ENCODE data around the gene REPS1.
"Not testable (repeated sequence)": the region's sequence is repeated elsewhere in the genome, so short reads cannot be mapped to it uniquely, and the experiment has no call there.

REPS1 gene

GRCh38 chr6:139006477-139006876 is 18.4 kb upstream of the REPS1 start:
- DNase-seq, result no peak

GRCh38 chr6:139003751-139004150 is 15.7 kb upstream of the REPS1 start:
- DNase-seq, result peak; percentile 39 to 72 (median 58)

GRCh38 chr6:138999949-139000725 is 12.1 kb upstream of the REPS1 start:
- DNase-seq, result peak in 3 of 4 experiments; percentile 20 to 36 (median 25)

GRCh38 chr6:138997136-138997535 is 9.1 kb upstream of the REPS1 start:
- DNase-seq, result no peak

GRCh38 chr6:138996524-138996923 is 8.5 kb upstream of the REPS1 start:
- DNase-seq, result no peak

- not testable (repeated sequence) for DNase-seq
Observed at GRCh38 chr6:138993410-138993809, 5.4 kb upstream of the REPS1 start.

- peak; percentile 45 to 76 (median 70) for DNase-seq
Observed at GRCh38 chr6:138992965-138993364, 4.9 kb upstream of the REPS1 start.

- peak; percentile 35 to 41 (median 37) for DNase-seq
Observed at GRCh38 chr6:138991206-138991605, 3.2 kb upstream of the REPS1 start.

GRCh38 chr6:138989098-138989983 is 1.3 kb upstream of the REPS1 start:
- no peak for DNase-seq

- no peak for DNase-seq
Observed at GRCh38 chr6:138988469-138988834, 399 bp upstream of the REPS1 start.

- DNase-seq, result no peak
Observed at GRCh38 chr6:138987080-138987642, 892 bp downstream of the REPS1 start.

GRCh38 chr6:138986578-138986977 is 1.5 kb downstream of the REPS1 start:
- DNase-seq, result peak in 2 of 4 experiments; percentile 25 to 40

- DNase-seq, result no peak
Observed at GRCh38 chr6:138981416-138981815, 6.6 kb downstream of the REPS1 start.

- DNase-seq, result peak; percentile 22 to 63 (median 54)
Observed at GRCh38 chr6:138979813-138980668, 8.0 kb downstream of the REPS1 start.

- peak in 1 of 4 experiments; percentile 8 for DNase-seq
Observed at GRCh38 chr6:138979365-138979764, 8.7 kb downstream of the REPS1 start.

- no peak for DNase-seq
Observed at GRCh38 chr6:138978229-138978628, 9.8 kb downstream of the REPS1 start.

GRCh38 chr6:138977646-138978167 is 10.3 kb downstream of the REPS1 start:
- no peak for DNase-seq

- no peak for DNase-seq
Observed at GRCh38 chr6:138977242-138977641, 10.8 kb downstream of the REPS1 start.

GRCh38 chr6:138975815-138976214 is 12.2 kb downstream of the REPS1 start:
- DNase-seq, result no peak

GRCh38 chr6:138973466-138974153 is 14.4 kb downstream of the REPS1 start:
- peak in 1 of 4 experiments; percentile 20 for DNase-seq

GRCh38 chr6:138972226-138972665 is 15.8 kb downstream of the REPS1 start:
- no peak for DNase-seq

Data from suppressor macrophage (primary cell).